Measurements from ENCODE around the gene MANBA.

MANBA gene

GRCh38 chr4:102585329-102585728 is 175.4 kb downstream of the MANBA start:
- no peak for DNase-seq

DNA sequence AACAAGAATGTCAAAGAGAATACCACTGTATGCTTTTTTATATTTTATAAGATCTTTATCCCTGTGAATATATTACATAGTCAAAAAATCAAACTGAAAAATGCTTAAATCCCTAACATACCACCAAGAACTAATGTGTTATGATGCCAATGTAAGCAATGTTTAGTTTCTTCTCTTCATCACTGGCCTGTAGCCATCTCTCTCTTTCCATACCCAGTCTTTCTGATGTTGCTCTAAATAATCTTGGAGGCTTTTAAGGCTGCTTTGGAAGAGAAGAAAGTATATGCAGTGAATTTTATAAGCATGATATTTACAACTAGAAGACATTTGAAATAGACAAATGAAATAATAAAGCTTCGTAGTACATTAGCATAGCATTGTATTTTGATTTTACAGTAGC is 176.7 kb downstream of the MANBA start:
- DNase-seq, result no peak

Measured in CD4-positive, alpha-beta T cell treated with Interleukin-17A for 4 hours (primary cell).